GM21367 (cell line): ENCODE data around the gene TMEM187.
A peak's percentile ranks its signal among the peaks of the same experiment; 100 is the strongest.
"Not testable (repeated sequence)": the region's sequence is repeated elsewhere in the genome, so short reads cannot be mapped to it uniquely, and the experiment has no call there.

Source experiments
- ATAC-seq: cut with Tn5 transposase; IDR thresholded peaks from one replicate; pipeline ENCODE4 v1.9.1; 2021; ENCODE audit not compliant: unreplicated experiment

The TMEM187 gene

GRCh38 chrX:153970357-153971123, 2.0 kb upstream of the TMEM187 start:
- ATAC-seq: no peak

GRCh38 chrX:153971124-153971449, 1.5 kb upstream of the TMEM187 start:
- ATAC-seq: peak; percentile 30

GRCh38 chrX:153971450-153972367, 845 bp upstream of the TMEM187 start, which contains the start of gene HCFC1:
Gene HCFC1, minus strand, starts transcription at chrX:153971818. Its CDS starts 978 bp downstream, at chrX:153970840.
- ATAC-seq: peak; percentile 26

- no peak for ATAC-seq
Measured at GRCh38 chrX:153973127-153974002, 811 bp downstream of the TMEM187 start.

- no peak for ATAC-seq
Measured at GRCh38 chrX:153974003-153974725, 1.6 kb downstream of the TMEM187 start.

GRCh38 chrX:153974726-153975286, 2.3 kb downstream of the TMEM187 start:
- no peak for ATAC-seq

GRCh38 chrX:153980394-153980793, 7.8 kb downstream of the TMEM187 start:
- ATAC-seq: not testable (repeated sequence)

- ATAC-seq: no peak
Measured at GRCh38 chrX:153981231-153981630, 8.7 kb downstream of the TMEM187 start.

GRCh38 chrX:153981771-153982533, 9.4 kb downstream of the TMEM187 start:
- ATAC-seq: no peak

- no peak for ATAC-seq
Measured at GRCh38 chrX:153983321-153983801, 10.8 kb downstream of the TMEM187 start.

- no peak for ATAC-seq
Measured at GRCh38 chrX:153984351-153985178, 12.0 kb downstream of the TMEM187 start.

- ATAC-seq: no peak
Measured at GRCh38 chrX:153988493-153988892, 15.9 kb downstream of the TMEM187 start.

GRCh38 chrX:153989973-153990655, 17.6 kb downstream of the TMEM187 start:
- no peak for ATAC-seq

- ATAC-seq: no peak
Measured at GRCh38 chrX:153991013-153991580, 18.5 kb downstream of the TMEM187 start.

GRCh38 chrX:153992180-153992579, 19.6 kb downstream of the TMEM187 start:
- ATAC-seq: no peak

GRCh38 chrX:153993079-153993478, 20.5 kb downstream of the TMEM187 start:
- no peak for ATAC-seq

GRCh38 chrX:153993978-153994377, 21.4 kb downstream of the TMEM187 start:
- ATAC-seq: no peak
